Measurements from ENCODE around the gene OCEL1. TPM values are rescaled to one million over a fixed set of nuclear protein-coding genes. Genes with fewer than 3 reads are reported as not detected.
A peak's percentile ranks its signal among the peaks of the same experiment; 100 is the strongest.

OCEL1 gene
- total and polyA plus RNA-seq, 2 of the 13 experiments (the other 11 are each of a cell fraction or from before 2014, with no cell fraction given), result 10.6 to 17.2 TPM

DNA sequence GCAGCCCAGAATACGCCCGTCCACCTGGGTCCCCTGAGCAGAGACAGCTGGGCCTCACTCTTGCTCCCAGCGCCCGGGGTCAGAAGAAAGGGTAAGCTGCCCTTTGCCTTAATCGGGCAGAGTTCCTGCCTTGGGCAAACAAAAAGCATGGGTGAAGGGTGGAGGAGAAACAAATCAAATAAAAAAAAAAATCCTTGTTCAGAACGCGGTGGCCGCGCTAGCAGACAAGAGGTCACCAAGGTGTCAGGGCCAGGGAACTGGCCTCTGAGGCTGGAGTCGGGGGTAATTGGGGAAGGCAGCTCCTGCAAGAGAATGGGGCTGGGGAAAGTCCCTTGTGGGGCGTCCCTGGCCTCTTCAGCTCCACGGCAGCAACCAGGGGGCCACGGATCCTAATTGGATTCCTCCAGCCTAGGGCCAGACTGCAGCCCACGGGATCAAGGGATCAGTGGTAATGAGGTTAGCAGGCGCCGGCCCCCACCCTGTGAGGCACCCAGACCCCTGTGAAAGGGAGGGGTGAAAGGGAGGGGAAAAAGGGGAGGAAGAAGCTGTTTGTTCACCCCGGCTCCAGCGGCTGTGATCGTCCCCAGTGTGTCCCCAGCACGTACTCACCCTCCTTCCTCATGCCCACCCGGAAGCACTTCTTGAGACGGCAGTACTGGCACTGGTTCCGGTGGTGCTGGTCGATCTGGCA lies 14.2 kb downstream of the OCEL1 start (continued):
- TF ChIP-seq, protein P1, sequence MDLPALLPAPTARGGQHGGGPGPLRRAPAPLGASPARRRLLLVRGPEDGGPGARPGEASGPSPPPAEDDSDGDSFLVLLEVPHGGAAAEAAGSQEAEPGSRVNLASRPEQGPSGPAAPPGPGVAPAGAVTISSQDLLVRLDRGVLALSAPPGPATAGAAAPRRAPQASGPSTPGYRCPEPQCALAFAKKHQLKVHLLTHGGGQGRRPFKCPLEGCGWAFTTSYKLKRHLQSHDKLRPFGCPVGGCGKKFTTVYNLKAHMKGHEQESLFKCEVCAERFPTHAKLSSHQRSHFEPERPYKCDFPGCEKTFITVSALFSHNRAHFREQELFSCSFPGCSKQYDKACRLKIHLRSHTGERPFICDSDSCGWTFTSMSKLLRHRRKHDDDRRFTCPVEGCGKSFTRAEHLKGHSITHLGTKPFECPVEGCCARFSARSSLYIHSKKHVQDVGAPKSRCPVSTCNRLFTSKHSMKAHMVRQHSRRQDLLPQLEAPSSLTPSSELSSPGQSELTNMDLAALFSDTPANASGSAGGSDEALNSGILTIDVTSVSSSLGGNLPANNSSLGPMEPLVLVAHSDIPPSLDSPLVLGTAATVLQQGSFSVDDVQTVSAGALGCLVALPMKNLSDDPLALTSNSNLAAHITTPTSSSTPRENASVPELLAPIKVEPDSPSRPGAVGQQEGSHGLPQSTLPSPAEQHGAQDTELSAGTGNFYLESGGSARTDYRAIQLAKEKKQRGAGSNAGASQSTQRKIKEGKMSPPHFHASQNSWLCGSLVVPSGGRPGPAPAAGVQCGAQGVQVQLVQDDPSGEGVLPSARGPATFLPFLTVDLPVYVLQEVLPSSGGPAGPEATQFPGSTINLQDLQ (CRISPR knock-in tag; IDR thresholded peaks at IDR 0.05), result no peak
- TF ChIP-seq ZNF75D (CRISPR knock-in tag; IDR thresholded peaks at IDR 0.05; ENCODE audit: borderline replicate concordance) (no peak), ZC3H4 (CRISPR knock-in tag; IDR thresholded peaks at IDR 0.05; ENCODE audit: borderline replicate concordance) (no peak), IKZF4 (CRISPR knock-in tag; IDR thresholded peaks at IDR 0.05; ENCODE audit: borderline replicate concordance, low read depth, not compliant biosample characterization) (no peak), RARA (CRISPR knock-in tag; IDR thresholded peaks at IDR 0.05) (peak; percentile 96; the same call in 1 of the 2 replicates), ZNF263 (CRISPR knock-in tag; IDR thresholded peaks at IDR 0.05) (no peak), MEIS2 (CRISPR knock-in tag; IDR thresholded peaks at IDR 0.05) (0 out of 2 replicates have a peak, but pooled peaks have one; percentile 60), ZNF256 (CRISPR knock-in tag; conservative IDR thresholded peaks at IDR 0.05) (no peak), ZNF781 (CRISPR knock-in tag; IDR thresholded peaks at IDR 0.05; ENCODE audit: borderline replicate concordance, not compliant biosample characterization) (no peak), DNMT1 (CRISPR knock-in tag; IDR thresholded peaks at IDR 0.05) (no peak), SRY (CRISPR knock-in tag; IDR thresholded peaks at IDR 0.05) (no peak), ZNF766 (CRISPR knock-in tag; IDR thresholded peaks at IDR 0.05; ENCODE audit: borderline replicate concordance) (0 out of 2 replicates have a peak, but pooled peaks have one; percentile 27), ZNF773 (CRISPR knock-in tag; IDR thresholded peaks at IDR 0.05; ENCODE audit: borderline replicate concordance) (no peak), SMYD3 (CRISPR knock-in tag; IDR thresholded peaks at IDR 0.05) (no peak), SIN3A (IDR thresholded peaks at IDR 0.05; ENCODE audit: borderline replicate concordance, low read depth, low read length) (no peak), POLR2A (IDR thresholded peaks at IDR 0.05; ENCODE audit: insufficient read depth in 1 of 2, low read depth in 2 of 2, low read length in 2 of 2) (peak in 1 of 2 experiments; percentile 27; a peak in 1 of 4 replicates)
- TF ChIP-seq, protein P2, sequence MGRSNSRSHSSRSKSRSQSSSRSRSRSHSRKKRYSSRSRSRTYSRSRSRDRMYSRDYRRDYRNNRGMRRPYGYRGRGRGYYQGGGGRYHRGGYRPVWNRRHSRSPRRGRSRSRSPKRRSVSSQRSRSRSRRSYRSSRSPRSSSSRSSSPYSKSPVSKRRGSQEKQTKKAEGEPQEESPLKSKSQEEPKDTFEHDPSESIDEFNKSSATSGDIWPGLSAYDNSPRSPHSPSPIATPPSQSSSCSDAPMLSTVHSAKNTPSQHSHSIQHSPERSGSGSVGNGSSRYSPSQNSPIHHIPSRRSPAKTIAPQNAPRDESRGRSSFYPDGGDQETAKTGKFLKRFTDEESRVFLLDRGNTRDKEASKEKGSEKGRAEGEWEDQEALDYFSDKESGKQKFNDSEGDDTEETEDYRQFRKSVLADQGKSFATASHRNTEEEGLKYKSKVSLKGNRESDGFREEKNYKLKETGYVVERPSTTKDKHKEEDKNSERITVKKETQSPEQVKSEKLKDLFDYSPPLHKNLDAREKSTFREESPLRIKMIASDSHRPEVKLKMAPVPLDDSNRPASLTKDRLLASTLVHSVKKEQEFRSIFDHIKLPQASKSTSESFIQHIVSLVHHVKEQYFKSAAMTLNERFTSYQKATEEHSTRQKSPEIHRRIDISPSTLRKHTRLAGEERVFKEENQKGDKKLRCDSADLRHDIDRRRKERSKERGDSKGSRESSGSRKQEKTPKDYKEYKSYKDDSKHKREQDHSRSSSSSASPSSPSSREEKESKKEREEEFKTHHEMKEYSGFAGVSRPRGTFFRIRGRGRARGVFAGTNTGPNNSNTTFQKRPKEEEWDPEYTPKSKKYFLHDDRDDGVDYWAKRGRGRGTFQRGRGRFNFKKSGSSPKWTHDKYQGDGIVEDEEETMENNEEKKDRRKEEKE (IDR thresholded peaks at IDR 0.05), result no peak
- TF ChIP-seq, protein P3, sequence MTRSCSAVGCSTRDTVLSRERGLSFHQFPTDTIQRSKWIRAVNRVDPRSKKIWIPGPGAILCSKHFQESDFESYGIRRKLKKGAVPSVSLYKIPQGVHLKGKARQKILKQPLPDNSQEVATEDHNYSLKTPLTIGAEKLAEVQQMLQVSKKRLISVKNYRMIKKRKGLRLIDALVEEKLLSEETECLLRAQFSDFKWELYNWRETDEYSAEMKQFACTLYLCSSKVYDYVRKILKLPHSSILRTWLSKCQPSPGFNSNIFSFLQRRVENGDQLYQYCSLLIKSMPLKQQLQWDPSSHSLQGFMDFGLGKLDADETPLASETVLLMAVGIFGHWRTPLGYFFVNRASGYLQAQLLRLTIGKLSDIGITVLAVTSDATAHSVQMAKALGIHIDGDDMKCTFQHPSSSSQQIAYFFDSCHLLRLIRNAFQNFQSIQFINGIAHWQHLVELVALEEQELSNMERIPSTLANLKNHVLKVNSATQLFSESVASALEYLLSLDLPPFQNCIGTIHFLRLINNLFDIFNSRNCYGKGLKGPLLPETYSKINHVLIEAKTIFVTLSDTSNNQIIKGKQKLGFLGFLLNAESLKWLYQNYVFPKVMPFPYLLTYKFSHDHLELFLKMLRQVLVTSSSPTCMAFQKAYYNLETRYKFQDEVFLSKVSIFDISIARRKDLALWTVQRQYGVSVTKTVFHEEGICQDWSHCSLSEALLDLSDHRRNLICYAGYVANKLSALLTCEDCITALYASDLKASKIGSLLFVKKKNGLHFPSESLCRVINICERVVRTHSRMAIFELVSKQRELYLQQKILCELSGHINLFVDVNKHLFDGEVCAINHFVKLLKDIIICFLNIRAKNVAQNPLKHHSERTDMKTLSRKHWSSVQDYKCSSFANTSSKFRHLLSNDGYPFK (CRISPR knock-in tag; IDR thresholded peaks at IDR 0.05; ENCODE audit: borderline replicate concordance), result peak; percentile 43; the same call in 1 of the 2 replicates
- TF ChIP-seq, protein P4, sequence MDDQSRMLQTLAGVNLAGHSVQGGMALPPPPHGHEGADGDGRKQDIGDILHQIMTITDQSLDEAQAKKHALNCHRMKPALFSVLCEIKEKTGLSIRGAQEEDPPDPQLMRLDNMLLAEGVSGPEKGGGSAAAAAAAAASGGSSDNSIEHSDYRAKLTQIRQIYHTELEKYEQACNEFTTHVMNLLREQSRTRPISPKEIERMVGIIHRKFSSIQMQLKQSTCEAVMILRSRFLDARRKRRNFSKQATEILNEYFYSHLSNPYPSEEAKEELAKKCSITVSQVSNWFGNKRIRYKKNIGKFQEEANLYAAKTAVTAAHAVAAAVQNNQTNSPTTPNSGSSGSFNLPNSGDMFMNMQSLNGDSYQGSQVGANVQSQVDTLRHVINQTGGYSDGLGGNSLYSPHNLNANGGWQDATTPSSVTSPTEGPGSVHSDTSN (CRISPR knock-in tag; IDR thresholded peaks at IDR 0.05; ENCODE audit: borderline replicate concordance), result no peak

All from HepG2 (cell line).